Omental fat pad (tissue), 4 donors: ENCODE results near the gene FHOD3. TPM values are rescaled to one million over a fixed set of nuclear protein-coding genes. Genes with fewer than 3 reads are reported as not detected.

ENCODE experiments used
- ATAC-seq: fragments of 150-250 bp; one replicate; pipeline ENCODE4 v1.9.1; 2016; ENCODE audit warnings: mild to moderate bottlenecking, moderate library complexity; ENCODE audit not compliant: low FRiP score
- DNase-seq: peaks from one replicate; pipeline ENCODE4 v3.0.0-alpha.2; 2019; ENCODE audit warnings: low spot score
- total RNA-seq, 4 donors: library from RNA; depleted of rRNA; stranded (reverse); fragments of >200 nt; gene quantifications; one replicate each; pipeline ENCODE4 v1.1.0, GENCODE V29; 2016
- TF ChIP-seq, protein P1 (sequence below), 3 donors: fragments of 450-650 bp; IDR thresholded peaks; one replicate each; pipeline ENCODE4 v1.5.1; 2016 to 2017; ENCODE audit warnings: antibody characterized with exemption in 3 of 3, mild to moderate bottlenecking in 3 of 3, moderate library complexity in 2 of 3

The FHOD3 gene
- total RNA-seq, 4 donors from 2014 or later: 0.96 to 3.8 (median 2.3) TPM

GRCh38 chr18:36828630-36829361 lies 531.3 kb downstream of the FHOD3 start, which contains the start of the genes KIAA1328 and TPGS2:
KIAA1328 (plus strand) TSS chr18:36829127; CDS start chr18:36829139, 12 bp downstream.
TPGS2 (minus strand) TSS chr18:36829002; CDS start chr18:36828767, 235 bp downstream.
- ATAC-seq: peak; percentile 98
- DNase-seq: peak; percentile 33
- TF ChIP-seq, protein P1, sequence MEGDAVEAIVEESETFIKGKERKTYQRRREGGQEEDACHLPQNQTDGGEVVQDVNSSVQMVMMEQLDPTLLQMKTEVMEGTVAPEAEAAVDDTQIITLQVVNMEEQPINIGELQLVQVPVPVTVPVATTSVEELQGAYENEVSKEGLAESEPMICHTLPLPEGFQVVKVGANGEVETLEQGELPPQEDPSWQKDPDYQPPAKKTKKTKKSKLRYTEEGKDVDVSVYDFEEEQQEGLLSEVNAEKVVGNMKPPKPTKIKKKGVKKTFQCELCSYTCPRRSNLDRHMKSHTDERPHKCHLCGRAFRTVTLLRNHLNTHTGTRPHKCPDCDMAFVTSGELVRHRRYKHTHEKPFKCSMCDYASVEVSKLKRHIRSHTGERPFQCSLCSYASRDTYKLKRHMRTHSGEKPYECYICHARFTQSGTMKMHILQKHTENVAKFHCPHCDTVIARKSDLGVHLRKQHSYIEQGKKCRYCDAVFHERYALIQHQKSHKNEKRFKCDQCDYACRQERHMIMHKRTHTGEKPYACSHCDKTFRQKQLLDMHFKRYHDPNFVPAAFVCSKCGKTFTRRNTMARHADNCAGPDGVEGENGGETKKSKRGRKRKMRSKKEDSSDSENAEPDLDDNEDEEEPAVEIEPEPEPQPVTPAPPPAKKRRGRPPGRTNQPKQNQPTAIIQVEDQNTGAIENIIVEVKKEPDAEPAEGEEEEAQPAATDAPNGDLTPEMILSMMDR (IDR thresholded peaks at IDR 0.05): no peak

Other genes starting within 250 kb of the FHOD3 start
- gene RPRD1A, start 230.2 kb upstream of the FHOD3 start, total RNA-seq: 10 to 100 TPM; 36.4 to 64.8 (median 53.9) TPM
- gene SLC39A6, start 168.4 kb upstream of the FHOD3 start, total RNA-seq: 10 to 100 TPM; 36.7 to 77.5 (median 43.6) TPM
- gene ELP2, start 167.8 kb upstream of the FHOD3 start, total RNA-seq: 10 to 100 TPM; 43.6 to 62.3 (median 57.7) TPM
- 10 to 100 TPM in 1 of 4 donors, 1 to 10 TPM in 3; 2.2 to 11.4 (median 5.1) TPM for gene MOCOS, start 110.2 kb upstream of the FHOD3 start, total RNA-seq